Lung (tissue), 12 donors: Measurements from ENCODE around the gene CAPN6. TPM values are rescaled to one million over a fixed set of nuclear protein-coding genes. Genes with fewer than 3 reads are reported as not detected.

Source experiments
- ATAC-seq: fragments of 200-7000 bp; cut with Tn5 transposase; one replicate; pipeline ENCODE4 v1.9.1; 2020; ENCODE audit warnings: moderate number of reproducible peaks; ENCODE audit not compliant: insufficient read depth, low FRiP score
- DNase-seq, 3 donors: peaks; one replicate each; pipeline ENCODE4 v3.0.0-alpha.2; 2013 to 2017
- H3K27ac ChIP-seq, 2 donors: one replicate each; pipeline ENCODE4 v1.5.1; 2013; ENCODE audit warnings: mild to moderate bottlenecking in 2 of 2, moderate library complexity in 2 of 2, control low read depth in 1 of 2, inconsistent platforms in 1 of 2, low read depth in 1 of 2, low read length in 1 of 2
- H3K27me3 ChIP-seq, 3 donors: one replicate each; pipeline ENCODE4 v1.5.1; 2013; ENCODE audit warnings: low read length in 2 of 3; ENCODE audit not compliant: control insufficient read depth in 3 of 3, insufficient read depth in 3 of 3
- H3K36me3 ChIP-seq, 4 donors: one replicate each; pipeline ENCODE4 v1.5.1; 2013; ENCODE audit warnings: low read length in 4 of 4, mild to moderate bottlenecking in 1 of 4, moderate library complexity in 1 of 4; ENCODE audit not compliant: control insufficient read depth in 4 of 4, insufficient read depth in 4 of 4
- H3K4me1 ChIP-seq, 5 donors: one replicate each; pipeline ENCODE4 v1.5.1; 2013; ENCODE audit warnings: low read length in 5 of 5, mild to moderate bottlenecking in 2 of 5, moderate library complexity in 1 of 5; ENCODE audit not compliant: control insufficient read depth in 5 of 5, insufficient read depth in 5 of 5
- H3K4me3 ChIP-seq: one replicate; pipeline ENCODE4 v1.5.1; 2013; ENCODE audit warnings: mild to moderate bottlenecking, control low read depth, moderate library complexity
- H3K9ac ChIP-seq, 2 donors: one replicate each; pipeline ENCODE4 v1.5.1; 2013; ENCODE audit warnings: low read length in 2 of 2, control low read depth in 1 of 2; ENCODE audit not compliant: insufficient read depth in 1 of 2
- H3K9me3 ChIP-seq, 4 donors: one replicate each; pipeline ENCODE4 v1.5.1; 2013; ENCODE audit warnings: low read length in 3 of 4, mild to moderate bottlenecking in 1 of 4, moderate library complexity in 1 of 4; ENCODE audit not compliant: control insufficient read depth in 4 of 4, insufficient read depth in 3 of 4
- WGBS, 2 donors: extraction: QIAGEN DNeasy Blood & Tissue Kit; methylation state at CpG; one replicate each; pipeline ENCODE4 v1.1.7; 2013; 5-methylcytosine and 5-hydroxymethylcytosine counted together
- polyA plus RNA-seq, 2 donors: library from polyadenylated mRNA; stranded (reverse); fragments of 200-250 nt; gene quantifications; one replicate each; pipeline ENCODE4 v1.2.1, GENCODE V29; 2013
- total RNA-seq, 2 donors: library from RNA; depleted of rRNA in 1 of 2; stranded (reverse); fragments of >200 nt in 1 of 2; gene quantifications; one replicate each; pipeline ENCODE4 v1.2.1, GENCODE V29; 2014 to 2021
- TF ChIP-seq, protein P1 (sequence below): IDR thresholded peaks from 2 replicates; pipeline ENCODE4 v1.5.1; 2012; ENCODE audit warnings: mild to moderate bottlenecking; ENCODE audit errors: control extremely low read depth, extremely low read depth
- donor health status: control.
- donor health status: control.
- donor health status: Bipolar disorder and iron deficiency.
- donor health status: healthy.
- donor health status: DM: yes; HTN: yes; CAD: no.

Gene CAPN6
- total and polyA plus RNA-seq, 4 donors, result 0.06 to 6.6 (median 0.26) TPM

DNA sequence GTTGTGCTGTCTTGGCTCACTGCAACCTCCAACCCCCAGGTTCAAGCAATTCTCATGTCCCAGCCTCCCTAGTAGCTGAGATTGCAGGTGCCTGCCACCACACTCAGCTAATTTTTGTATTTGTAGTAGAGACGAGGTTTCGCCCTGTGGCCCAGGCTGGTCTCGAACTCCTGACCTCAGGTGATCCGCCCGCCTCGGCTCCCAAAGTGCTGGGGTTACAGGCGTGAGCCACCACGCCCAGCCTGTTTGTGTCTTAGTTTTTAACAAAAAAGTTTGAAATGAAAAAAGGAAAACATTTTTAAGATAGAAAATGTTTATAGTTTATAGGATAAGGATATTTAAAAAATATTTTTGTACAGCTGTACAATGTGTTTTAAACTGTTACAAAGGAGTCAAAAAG lies 62.4 kb downstream of the CAPN6 start:
- ATAC-seq, result no peak
- Histone ChIP-seq H3K4me3 (no peak overlapping the region), H3K27me3 (peaks cover 0 to 62% (median 11%) of the 10 kb centered on the region in 3 donors), H3K4me1 (no peaks in the 10 kb centered on the region), H3K36me3 (no peaks in the 10 kb centered on the region), H3K9ac (no peak overlapping the region), H3K27ac (no peak overlapping the region), H3K9me3 (no peaks in the 10 kb centered on the region)
- no peak for DNase-seq
- TF ChIP-seq, protein P1, sequence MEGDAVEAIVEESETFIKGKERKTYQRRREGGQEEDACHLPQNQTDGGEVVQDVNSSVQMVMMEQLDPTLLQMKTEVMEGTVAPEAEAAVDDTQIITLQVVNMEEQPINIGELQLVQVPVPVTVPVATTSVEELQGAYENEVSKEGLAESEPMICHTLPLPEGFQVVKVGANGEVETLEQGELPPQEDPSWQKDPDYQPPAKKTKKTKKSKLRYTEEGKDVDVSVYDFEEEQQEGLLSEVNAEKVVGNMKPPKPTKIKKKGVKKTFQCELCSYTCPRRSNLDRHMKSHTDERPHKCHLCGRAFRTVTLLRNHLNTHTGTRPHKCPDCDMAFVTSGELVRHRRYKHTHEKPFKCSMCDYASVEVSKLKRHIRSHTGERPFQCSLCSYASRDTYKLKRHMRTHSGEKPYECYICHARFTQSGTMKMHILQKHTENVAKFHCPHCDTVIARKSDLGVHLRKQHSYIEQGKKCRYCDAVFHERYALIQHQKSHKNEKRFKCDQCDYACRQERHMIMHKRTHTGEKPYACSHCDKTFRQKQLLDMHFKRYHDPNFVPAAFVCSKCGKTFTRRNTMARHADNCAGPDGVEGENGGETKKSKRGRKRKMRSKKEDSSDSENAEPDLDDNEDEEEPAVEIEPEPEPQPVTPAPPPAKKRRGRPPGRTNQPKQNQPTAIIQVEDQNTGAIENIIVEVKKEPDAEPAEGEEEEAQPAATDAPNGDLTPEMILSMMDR, result no peak
- 86 to 93% methylated on average over 8 of the region's 8 CpGs for WGBS, 2 donors

DNA sequence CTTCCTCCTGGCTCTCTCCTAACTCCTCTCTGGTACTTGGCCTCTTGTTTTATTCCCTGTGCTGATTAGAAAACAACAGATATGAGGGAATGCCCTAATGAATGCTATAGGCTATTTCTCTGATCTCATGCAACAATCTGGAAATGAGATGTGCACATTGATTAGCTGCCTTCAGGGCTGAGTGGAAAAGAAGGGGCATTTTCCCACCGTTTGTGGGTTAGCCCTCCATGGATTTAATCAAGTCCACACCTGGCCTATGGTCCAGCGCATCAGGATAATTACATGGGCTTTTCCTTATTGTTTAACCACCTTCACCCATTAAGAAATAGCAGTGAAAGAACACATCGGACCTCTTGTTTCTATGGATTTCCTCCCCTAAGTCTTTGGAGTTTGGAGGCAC lies 70.0 kb downstream of the CAPN6 start:
- peaks cover 0 to 42% (median 14%) of the 10 kb centered on the region in 3 donors for H3K27me3 ChIP-seq

DNA sequence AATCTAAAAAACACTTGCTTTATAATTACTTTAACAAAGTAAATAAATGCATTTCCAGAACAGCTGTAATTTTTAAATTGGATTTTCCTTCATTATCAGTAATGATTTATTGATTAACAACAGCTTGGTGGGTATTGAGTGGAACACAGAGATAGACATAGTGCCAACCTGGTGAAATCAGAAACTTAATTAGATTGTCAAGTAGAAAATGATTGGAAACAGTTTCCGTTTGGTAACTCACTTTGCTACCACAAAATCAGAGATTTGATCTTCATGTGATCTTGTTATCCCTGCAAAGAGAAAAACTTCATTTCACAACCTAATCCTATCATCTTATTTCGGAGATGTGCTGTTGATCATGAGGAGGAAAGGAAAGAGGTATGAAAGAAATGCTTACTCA lies 70.8 kb downstream of the CAPN6 start:
- Histone ChIP-seq H3K27ac (no peak overlapping the region), H3K4me1 (no peaks in the 10 kb centered on the region), H3K9ac (no peak overlapping the region), H3K4me3 (no peak overlapping the region), H3K9me3 (no peaks in the 10 kb centered on the region), H3K27me3 (peaks cover 0 to 46% (median 14%) of the 10 kb centered on the region in 3 donors), H3K36me3 (no peaks in the 10 kb centered on the region)
- ATAC-seq (no peak), DNase-seq (no peak)
- TF ChIP-seq, protein P1, result no peak
- WGBS, 2 donors, result 57 to 73% methylated on average over 2 of the region's 2 CpGs

More for the DNA sequence above, 70.0 kb downstream of the CAPN6 start:
- H3K9ac ChIP-seq, result no peak overlapping the region
- H3K36me3 ChIP-seq, result no peaks in the 10 kb centered on the region
- ATAC-seq (no peak), DNase-seq (no peak)
- TF ChIP-seq, protein P1, result no peak
- no peak overlapping the region for H3K4me3 ChIP-seq
- H3K4me1 ChIP-seq, result no peaks in the 10 kb centered on the region
- WGBS, 2 donors, result 72 to 94% methylated on average over 3 of the region's 3 CpGs
- no peaks in the 10 kb centered on the region for H3K9me3 ChIP-seq
- no peak overlapping the region for H3K27ac ChIP-seq

Other genes with a start within 250 kb of the CAPN6 start
- gene PAK3, start 174.3 kb downstream of the CAPN6 start, total RNA-seq, result 1 to 10 TPM; 1.1 to 1.4 TPM
- gene PAK3, start 174.3 kb downstream of the CAPN6 start, polyA plus RNA-seq, result under 1 TPM; 0.10 to 0.18 TPM
- gene DCX, start 141.7 kb upstream of the CAPN6 start, total RNA-seq, result 1 to 10 TPM in 1 of 2 donors, not detected in 1; 1.6 TPM
- gene DCX, start 141.7 kb upstream of the CAPN6 start, polyA plus RNA-seq, result under 1 TPM in 1 of 2 donors, not detected in 1; 0.01 TPM
- gene SERTM2, start 241.2 kb upstream of the CAPN6 start, total RNA-seq, result not detected
- gene SERTM2, start 241.2 kb upstream of the CAPN6 start, polyA plus RNA-seq, result under 1 TPM; 0.02 to 0.03 TPM